HepG2 (cell line): ENCODE data around the gene C2orf76. TPM values are rescaled to one million over a fixed set of nuclear protein-coding genes. Genes with fewer than 3 reads are reported as not detected.
A peak's percentile ranks its signal among the peaks of the same experiment; 100 is the strongest.

Experiments
- DNMT3B ChIP-seq: conservative IDR thresholded peaks from 2 replicates; pipeline ENCODE4 v1.6.1; 2016; ENCODE audit warnings: missing biosample characterization, control low read depth
- HDAC2 ChIP-seq: sonication (generic); formaldehyde crosslinking; IDR thresholded peaks from 2 replicates; pipeline ENCODE4 v1.4.0; 2020; ENCODE audit warnings: missing genetic modification reagents
- HMGXB4 ChIP-seq, 2 experiments: sonication (generic) in 1 of 2; formaldehyde crosslinking in 1 of 2; IDR thresholded peaks; 2 replicates each; pipeline versions ENCODE4 v1.4.0 to v1.6.1; 2018 to 2020; ENCODE audit warnings: missing genetic modification reagents in 2 of 2, borderline replicate concordance in 1 of 2, low read depth in 1 of 2, mild to moderate bottlenecking in 1 of 2, missing biosample characterization in 1 of 2
- PRDM15 ChIP-seq: sonication (generic); formaldehyde crosslinking; IDR thresholded peaks from 2 replicates; pipeline ENCODE4 v1.4.0; 2020; ENCODE audit warnings: missing genetic modification reagents
- RBAK ChIP-seq: sonication (generic); formaldehyde crosslinking; IDR thresholded peaks from 2 replicates; pipeline ENCODE4 v1.5.1; 2020; ENCODE audit warnings: mild to moderate bottlenecking, missing genetic modification reagents
- RBFOX2 ChIP-seq: fragments of 200-400 bp; formaldehyde crosslinking; IDR thresholded peaks from 2 replicates; pipeline ENCODE4 v1.6.1; 2017; ENCODE audit warnings: low read depth, mild to moderate bottlenecking, low read length
- REPIN1 ChIP-seq: sonication (generic); formaldehyde crosslinking; IDR thresholded peaks from 2 replicates; pipeline ENCODE4 v1.8.0; 2022; ENCODE audit warnings: missing genetic modification reagents, low read depth, mild to moderate bottlenecking, borderline replicate concordance
- SAFB2 ChIP-seq: sonication (generic); formaldehyde crosslinking; IDR thresholded peaks from 2 replicates; pipeline ENCODE4 v1.5.1; 2020; ENCODE audit warnings: missing genetic modification reagents, low read depth, mild to moderate bottlenecking, borderline replicate concordance
- SOX13 ChIP-seq, 3 experiments: fragments of 450-650 bp in 1 of 3; sonication (generic) in 1 of 3; formaldehyde crosslinking in 1 of 3; IDR thresholded peaks in 2 of 3; conservative IDR thresholded peaks in 1 of 3; 2 replicates each; pipeline versions ENCODE4 v1.5.0 to v1.6.1; 2016 to 2020; ENCODE audit warnings: antibody characterized with exemption in 1 of 3, mild to moderate bottlenecking in 1 of 3, missing compliant biosample characterization in 1 of 3, missing genetic modification reagents in 1 of 3, moderate library complexity in 1 of 3
- SPEN ChIP-seq: sonication (generic); formaldehyde crosslinking; IDR thresholded peaks from 2 replicates; pipeline ENCODE4 v1.5.1; 2020; ENCODE audit warnings: low read depth, mild to moderate bottlenecking, missing genetic modification reagents
- TAF15 ChIP-seq: fragments of 200-400 bp; formaldehyde crosslinking; IDR thresholded peaks from one replicate; pipeline ENCODE4 v1.6.1; 2018; ENCODE audit warnings: mild to moderate bottlenecking, low read depth, low read length; ENCODE audit not compliant: poor library complexity, severe bottlenecking
- TFAP4 ChIP-seq: sonication (generic); IDR thresholded peaks from 2 replicates; pipeline ENCODE4 v1.6.1; 2016; ENCODE audit warnings: low read depth, borderline replicate concordance
- ZNF205 ChIP-seq: IDR thresholded peaks from 2 replicates; pipeline ENCODE4 v1.6.1; 2018; ENCODE audit warnings: missing biosample characterization, missing genetic modification reagents
- ZNF33B ChIP-seq: sonication (generic); formaldehyde crosslinking; IDR thresholded peaks from 2 replicates; pipeline ENCODE4 v1.5.1; 2020; ENCODE audit warnings: mild to moderate bottlenecking, missing genetic modification reagents
- ZNF431 ChIP-seq: sonication (generic); formaldehyde crosslinking; IDR thresholded peaks from 2 replicates; pipeline ENCODE4 v1.9.0; 2022; ENCODE audit warnings: missing genetic modification reagents, low read depth, mild to moderate bottlenecking, borderline replicate concordance
- ZNF432 ChIP-seq: sonication (generic); formaldehyde crosslinking; IDR thresholded peaks from 2 replicates; pipeline ENCODE4 v1.5.0; 2020; ENCODE audit warnings: missing genetic modification reagents, mild to moderate bottlenecking, borderline replicate concordance
- ZNF713 ChIP-seq: sonication (generic); formaldehyde crosslinking; IDR thresholded peaks from 2 replicates; pipeline ENCODE4 v1.4.0; 2020; ENCODE audit warnings: mild to moderate bottlenecking, missing genetic modification reagents
- ZSCAN20 ChIP-seq: sonication (generic); formaldehyde crosslinking; IDR thresholded peaks from 2 replicates; pipeline ENCODE4 v1.4.0; 2020; ENCODE audit warnings: missing genetic modification reagents, mild to moderate bottlenecking, borderline replicate concordance
- ZSCAN29 ChIP-seq: sonication (generic); formaldehyde crosslinking; conservative IDR thresholded peaks from 2 replicates; pipeline ENCODE4 v1.4.0; 2020; ENCODE audit warnings: mild to moderate bottlenecking, missing genetic modification reagents
- polyA plus RNA-seq, 8 experiments: library from polyadenylated mRNA; depleted of rRNA in 3 of 8; stranded (reverse) in 7 of 8; unstranded in 1 of 8; fragments of >200 nt; fragmentation: Illumina TruSeq in 4 of 8; extraction: Trizol in 4 of 8; gene quantifications; 2 replicates each; pipeline versions ENCODE4 v1.2.1 to v1.2.3, GENCODE V29; 2011 to 2016; ENCODE audit warnings: low read depth in 4 of 8, missing spikeins in 1 of 8, mixed read lengths in 1 of 8; ENCODE audit not compliant: insufficient read depth in 1 of 8
- total RNA-seq, 5 experiments: library from RNA; depleted of rRNA; stranded (reverse); fragments of >200 nt; fragmentation: Illumina TruSeq; extraction: Trizol; gene quantifications; 2 replicates each; pipeline ENCODE4 v1.2.3, GENCODE V29; 2016; ENCODE audit warnings: low read depth in 1 of 5
- TF ChIP-seq, protein P1 (sequence below): sonication (generic); formaldehyde crosslinking; IDR thresholded peaks from 2 replicates; pipeline ENCODE4 v1.4.0; 2020; ENCODE audit warnings: missing genetic modification reagents, low read depth, mild to moderate bottlenecking, borderline replicate concordance

The C2orf76 gene
- total and polyA plus RNA-seq, 2 of the 13 experiments (the other 11 are each of a cell fraction or from before 2014, with no cell fraction given) = 7.7 to 8.5 TPM

- 0 out of 2 replicates have a peak, but pooled peaks have one; percentile 21 for TF ChIP-seq SOX13 (IDR thresholded peaks at IDR 0.05)
- no peak for TF ChIP-seq SOX13 (CRISPR knock-in tag; conservative IDR thresholded peaks at IDR 0.05 in 1 of 2, IDR thresholded peaks at IDR 0.05 in 1 of 2)
- 0 out of 2 replicates have a peak, but pooled peaks have one; percentile 12 for TF ChIP-seq ZNF205 (CRISPR knock-in tag)
- 0 out of 2 replicates have a peak, but pooled peaks have one; percentile 2 for TF ChIP-seq REPIN1 (CRISPR knock-in tag)
- no peak for TF ChIP-seq ZNF431 (CRISPR knock-in tag)
- no peak for TF ChIP-seq ZNF33B
- TF ChIP-seq TFAP4 = peak; percentile 84; the same call in 1 of the 2 replicates
- TF ChIP-seq DNMT3B (CRISPR knock-in tag) = no peak
- peak; percentile 25; the same call in 1 of the 2 replicates for TF ChIP-seq ZNF713 (CRISPR knock-in tag)
- 0 out of 2 replicates have a peak, but pooled peaks have one; percentile 26 for TF ChIP-seq PRDM15
- peak; percentile 21; the same call in 1 of the 2 replicates for TF ChIP-seq RBAK (CRISPR knock-in tag)
- TF ChIP-seq HDAC2 (CRISPR knock-in tag) = peak; percentile 58; the same call in 1 of the 2 replicates
- TF ChIP-seq SAFB2 = 0 out of 2 replicates have a peak, but pooled peaks have one; percentile 37
- peak; percentile 49; the same call in 1 of the 2 replicates for TF ChIP-seq SPEN (CRISPR knock-in tag)
- TF ChIP-seq ZSCAN29 (CRISPR knock-in tag) = peak; percentile 85
- peak in 1 of 2 experiments; percentile 72; a peak in 2 of 4 replicates for TF ChIP-seq HMGXB4 (CRISPR knock-in tag; IDR thresholded peaks at IDR 0.05; ENCODE audit: borderline replicate concordance in 1 of 2, low read depth in 1 of 2)
- TF ChIP-seq, protein P1, sequence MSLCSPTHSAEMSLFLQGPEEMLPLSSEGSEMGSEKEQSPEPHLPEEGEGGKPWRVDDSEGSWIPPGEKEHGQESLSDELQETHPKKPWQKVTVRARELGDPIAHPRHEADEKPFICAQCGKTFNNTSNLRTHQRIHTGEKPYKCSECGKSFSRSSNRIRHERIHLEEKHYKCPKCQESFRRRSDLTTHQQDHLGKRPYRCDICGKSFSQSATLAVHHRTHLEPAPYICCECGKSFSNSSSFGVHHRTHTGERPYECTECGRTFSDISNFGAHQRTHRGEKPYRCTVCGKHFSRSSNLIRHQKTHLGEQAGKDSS (CRISPR knock-in tag) = no peak
- TF ChIP-seq RBFOX2 = peak; percentile 44; the same call in 1 of the 2 replicates
- TF ChIP-seq ZNF432 (CRISPR knock-in tag) = no peak
- TF ChIP-seq TAF15 = peak; percentile 80
- peak; percentile 92 for TF ChIP-seq ZSCAN20 (CRISPR knock-in tag)
Observed at GRCh38 chr2:119367472-119368099, 952 bp upstream of the C2orf76 start (continued).
